Left ventricle myocardium superior (tissue), 1 donor: ENCODE data around the gene IQSEC3. TPM values are rescaled to one million over a fixed set of nuclear protein-coding genes. Genes with fewer than 3 reads are reported as not detected.
"Not testable (repeated sequence)": the region's sequence is repeated elsewhere in the genome, so short reads cannot be mapped to it uniquely, and the experiment has no call there.

Experiments used
- ATAC-seq: fragments of 200-7000 bp; cut with Tn5 transposase; one replicate; pipeline ENCODE4 v1.9.1; 2020; ENCODE audit warnings: mild to moderate bottlenecking, moderate library complexity
- DNase-seq: peaks from one replicate; pipeline ENCODE4 v3.0.0-alpha.2; 2020
- intact Hi-C: fragments of 100-400 bp; cut with micrococcal nuclease; formaldehyde crosslinking; loops from one replicate; pipeline ENCODE4 v1.11.0; 2022
- total RNA-seq: library from RNA; stranded (reverse); fragmentation: NEBNext Ultra II Directional; extraction: Animal tissue kit (Norgen Biotek cat#: 25700); gene quantifications from one replicate; pipeline ENCODE4 v1.2.1, GENCODE V29; 2021
- donor health status: DM: no; HTN: yes; CAD: no; lungs with severe emphysema.

The IQSEC3 gene
- total RNA-seq, 1 donor from 2014 or later = 1.3 TPM

DNA sequence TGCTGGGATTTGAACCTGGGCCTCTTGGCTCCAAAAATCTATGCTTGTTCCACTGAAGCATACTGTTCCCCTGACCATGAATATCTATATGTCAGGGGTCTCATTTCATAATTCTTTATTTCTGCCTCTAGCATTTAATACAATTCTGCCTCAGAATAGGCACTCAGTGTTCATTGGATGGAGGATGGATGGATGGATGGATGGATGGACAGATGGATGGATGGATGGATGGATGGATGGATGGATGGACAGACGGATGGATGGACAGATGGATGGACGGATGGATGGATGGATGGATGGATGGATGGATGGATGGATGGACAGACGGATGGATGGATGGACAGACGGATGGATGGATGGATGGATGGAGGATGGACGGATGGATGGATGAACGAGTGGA is 150.5 kb downstream of the IQSEC3 start:
- ATAC-seq, DNase-seq, intact Hi-C loops: not testable (repeated sequence)

DNA sequence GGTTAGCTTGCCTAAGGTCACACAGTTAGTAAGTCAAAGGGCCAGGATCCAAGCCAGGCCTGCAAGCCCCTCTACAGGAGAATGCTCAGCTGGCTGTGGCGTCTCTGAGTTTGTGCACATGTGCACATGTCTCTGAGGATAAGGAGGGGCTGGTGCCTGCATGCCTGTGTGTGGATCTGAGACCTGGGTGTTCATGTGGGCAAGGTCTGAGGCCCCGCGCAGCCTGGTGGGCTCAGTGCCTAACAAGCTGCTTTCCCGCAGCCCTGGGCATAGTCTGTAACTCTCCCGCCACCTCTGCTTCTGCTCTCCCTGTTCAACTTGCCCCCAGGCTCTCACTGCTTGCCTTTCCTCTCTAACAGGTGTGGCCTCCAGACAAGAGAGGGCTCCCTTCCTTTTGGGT is 151.7 kb downstream of the IQSEC3 start:
- intact Hi-C loops = no loop called here
- DNase-seq = no peak
- ATAC-seq = no peak

DNA sequence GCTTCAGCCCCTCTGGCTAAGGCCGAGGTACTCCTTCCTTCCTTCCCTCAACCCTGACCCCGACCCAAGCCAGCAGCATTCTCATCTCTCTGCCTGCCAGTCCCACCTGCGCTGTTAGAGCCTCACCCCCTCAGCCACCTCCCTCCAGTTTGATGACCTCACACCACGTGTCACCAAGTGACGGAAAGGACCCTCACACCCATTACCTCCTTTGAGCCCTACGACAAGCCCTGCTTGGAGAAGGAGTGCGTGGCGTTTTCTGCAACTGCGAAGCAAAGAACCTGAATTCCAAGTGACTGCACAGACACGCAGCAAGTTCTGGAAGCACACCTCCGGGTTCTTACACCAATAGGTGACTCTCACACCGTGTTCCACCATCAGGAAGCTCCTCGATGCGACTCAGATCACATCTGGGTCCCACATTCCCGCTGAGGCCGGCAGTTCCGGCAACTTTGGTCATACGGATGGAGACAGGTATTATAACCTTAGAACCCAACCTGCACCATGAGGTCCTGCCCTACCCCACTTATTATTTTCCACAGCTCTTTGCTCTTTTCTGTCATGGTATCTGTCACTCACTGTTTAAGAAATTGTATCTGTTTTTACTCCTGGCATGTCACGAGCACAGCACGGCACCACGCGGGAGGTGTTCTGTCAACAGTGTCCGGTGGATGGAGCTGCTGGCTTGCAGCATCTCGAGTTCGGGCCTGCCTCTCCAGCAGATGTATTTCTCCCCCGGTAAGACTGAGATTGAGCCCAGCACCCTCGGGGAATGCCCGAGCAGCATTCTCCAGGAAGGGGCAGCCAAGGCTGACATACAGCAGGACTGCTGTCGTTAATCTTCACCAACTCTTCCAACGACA is 152.4 kb downstream of the IQSEC3 start:
- intact Hi-C loops = no loop called here
- no peak for DNase-seq
- ATAC-seq = no peak

DNA sequence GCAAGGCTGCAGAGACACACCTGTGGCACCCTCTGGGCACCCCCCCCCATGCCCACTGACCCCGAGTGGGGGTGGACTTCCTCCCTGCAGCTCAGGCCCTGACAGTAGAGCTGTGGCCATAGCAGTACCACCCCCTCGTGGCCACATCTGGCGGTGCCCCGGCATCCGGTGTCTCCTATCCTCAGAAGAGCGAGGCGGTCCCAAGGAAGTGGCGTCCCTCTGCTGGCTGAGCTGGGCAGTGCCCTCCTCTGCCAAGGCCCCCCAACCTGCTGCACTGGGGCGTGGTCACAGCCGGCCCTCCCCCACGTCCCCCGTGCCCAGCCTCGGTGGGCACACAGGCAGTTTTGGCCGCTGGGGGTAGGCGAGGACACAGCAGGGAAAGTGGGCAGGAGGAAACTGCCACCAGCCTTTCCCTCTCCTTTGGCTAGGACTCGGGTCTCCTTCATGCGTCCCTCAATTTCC is 153.4 kb downstream of the IQSEC3 start:
- peak; percentile 79 for ATAC-seq
- DNase-seq = peak; percentile 75
- intact Hi-C loops = no loop called here

DNA sequence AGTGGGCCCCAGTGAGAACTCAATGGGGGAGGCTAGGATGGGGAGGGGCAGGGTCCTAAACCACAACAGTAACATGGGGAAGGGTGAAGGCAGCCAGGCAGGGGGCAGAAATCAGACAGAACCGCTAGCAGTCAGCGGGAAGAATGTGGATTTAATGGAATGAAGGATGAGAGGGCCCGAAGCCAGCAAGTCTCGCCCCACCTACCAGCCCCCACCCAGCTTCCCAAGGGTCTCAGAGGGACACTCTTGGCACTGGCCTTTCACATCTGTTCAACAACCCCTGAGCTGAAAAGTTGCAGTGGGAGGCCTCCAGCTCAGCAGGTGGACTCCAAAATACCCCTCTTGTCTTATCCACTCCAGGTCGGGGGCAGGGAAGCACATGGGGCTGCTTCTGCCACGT is 153.9 kb downstream of the IQSEC3 start:
- no peak for ATAC-seq
- intact Hi-C loops = no loop called here
- DNase-seq = no peak

DNA sequence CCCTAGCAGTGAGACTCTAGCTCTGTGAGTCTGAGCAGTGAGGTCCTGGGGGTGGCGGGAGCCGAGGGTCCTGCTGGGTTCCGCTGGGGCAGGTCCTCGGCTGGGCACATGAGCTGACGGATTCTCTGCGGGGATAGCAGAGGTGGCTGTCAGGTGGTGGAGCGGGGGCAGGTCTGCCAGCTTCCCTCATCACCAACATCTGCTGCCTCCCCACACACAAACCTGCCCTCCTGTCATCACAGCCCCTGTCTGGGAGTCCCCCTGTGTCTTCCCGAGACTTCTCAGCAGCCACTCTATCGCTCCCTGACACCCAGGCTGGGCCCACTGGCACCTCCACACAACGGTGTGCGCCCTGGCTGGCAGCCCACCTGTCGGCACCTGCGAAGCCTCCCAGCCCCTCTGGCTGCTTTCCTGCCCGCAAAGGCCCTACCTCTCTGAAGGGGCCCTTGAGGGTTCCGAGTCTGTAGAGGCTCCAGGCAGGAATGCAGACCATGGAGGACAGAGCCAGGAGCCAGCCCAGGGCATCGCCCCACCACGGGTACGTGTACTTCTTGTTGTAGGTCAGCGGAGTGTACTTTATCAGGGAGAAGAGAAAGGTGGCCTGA is 154.5 kb downstream of the IQSEC3 start:
- ATAC-seq (no peak), DNase-seq (no peak)
- intact Hi-C loops = no loop called here

DNA sequence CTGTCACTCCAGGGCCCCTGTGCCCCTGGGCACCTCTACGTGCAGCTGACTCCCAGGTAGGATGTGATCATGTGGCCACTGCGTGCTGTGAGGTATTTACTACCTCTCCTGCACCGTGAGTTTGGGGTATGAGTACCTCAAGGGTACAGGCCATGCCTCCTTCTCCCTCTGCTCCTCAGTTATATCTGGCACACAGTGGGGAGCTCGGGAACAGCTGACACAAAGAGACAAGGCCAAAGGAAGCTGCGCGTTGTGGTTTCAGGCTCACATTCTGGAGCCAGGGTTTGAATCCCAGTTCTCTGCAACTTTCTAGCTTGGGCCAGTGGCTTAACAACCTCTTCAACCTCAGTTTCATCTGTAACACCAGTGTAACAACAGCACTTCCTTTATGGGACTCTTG is 155.2 kb downstream of the IQSEC3 start:
- intact Hi-C loops = no loop called here
- no peak for ATAC-seq

DNA sequence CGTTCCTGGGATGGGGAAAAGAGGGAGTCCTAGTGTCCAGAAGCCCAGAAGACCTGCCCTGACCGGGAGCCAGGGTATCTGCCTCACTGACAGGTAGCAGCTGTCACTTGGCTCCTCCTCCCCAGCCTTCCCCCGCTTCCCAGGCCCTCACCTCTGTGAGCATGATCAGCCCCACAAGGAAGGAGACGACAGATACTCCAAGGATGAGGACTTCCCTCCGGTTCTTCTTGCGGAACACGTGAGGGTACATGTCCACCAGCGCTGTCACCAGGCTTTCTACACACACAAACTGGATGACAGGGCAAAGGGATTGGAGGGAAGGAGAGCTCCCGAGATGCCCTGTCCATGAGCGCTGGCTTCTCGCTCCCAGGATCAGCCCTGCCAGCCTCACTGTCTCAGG is 157.3 kb downstream of the IQSEC3 start:
- intact Hi-C loops = no loop called here
- ATAC-seq = no peak
- no peak for DNase-seq

More for the DNA sequence above, 155.2 kb downstream of the IQSEC3 start:
- no peak for DNase-seq

DNA sequence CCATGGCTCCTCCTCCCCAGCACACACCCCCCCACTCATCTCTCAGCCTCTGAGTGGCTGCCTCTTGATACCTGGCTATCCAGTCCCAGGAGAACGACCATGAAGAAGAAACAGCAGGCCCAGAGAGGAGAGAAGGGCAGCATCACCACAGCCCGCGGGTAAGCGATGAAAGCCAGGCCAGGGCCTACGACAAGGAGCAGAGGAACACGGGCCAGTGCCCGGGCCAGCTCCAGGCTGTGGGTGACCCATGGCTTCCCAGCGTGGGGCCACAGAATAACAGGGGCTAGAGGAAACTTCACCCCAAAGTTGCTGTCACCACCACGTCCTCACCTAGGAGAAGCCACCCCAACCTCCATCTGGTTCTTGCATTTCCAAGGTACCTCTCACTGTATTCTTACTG is 157.8 kb downstream of the IQSEC3 start:
- ATAC-seq = no peak
- DNase-seq = no peak
- intact Hi-C loops = no loop called here

DNA sequence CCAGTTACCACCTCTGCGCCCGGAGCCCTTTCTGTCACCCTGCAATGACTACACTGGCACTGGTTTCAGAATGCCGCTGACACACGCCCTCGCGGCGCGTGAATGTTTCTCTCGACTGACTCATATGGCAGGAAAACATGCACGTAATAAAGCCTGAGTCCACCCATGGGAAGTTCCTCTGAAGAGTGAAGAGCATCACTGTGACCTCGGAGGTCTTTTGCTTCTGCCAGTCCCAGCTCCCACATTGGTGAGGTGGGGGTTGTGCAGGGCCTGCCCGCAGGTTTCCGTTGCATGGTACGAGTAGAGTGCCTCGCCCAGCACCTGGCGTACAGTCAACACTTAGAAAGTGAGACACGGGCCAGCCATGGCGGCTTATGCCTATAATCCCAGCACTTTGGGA is 158.4 kb downstream of the IQSEC3 start:
- DNase-seq (no peak), ATAC-seq (no peak)
- intact Hi-C loops = no loop called here

DNA sequence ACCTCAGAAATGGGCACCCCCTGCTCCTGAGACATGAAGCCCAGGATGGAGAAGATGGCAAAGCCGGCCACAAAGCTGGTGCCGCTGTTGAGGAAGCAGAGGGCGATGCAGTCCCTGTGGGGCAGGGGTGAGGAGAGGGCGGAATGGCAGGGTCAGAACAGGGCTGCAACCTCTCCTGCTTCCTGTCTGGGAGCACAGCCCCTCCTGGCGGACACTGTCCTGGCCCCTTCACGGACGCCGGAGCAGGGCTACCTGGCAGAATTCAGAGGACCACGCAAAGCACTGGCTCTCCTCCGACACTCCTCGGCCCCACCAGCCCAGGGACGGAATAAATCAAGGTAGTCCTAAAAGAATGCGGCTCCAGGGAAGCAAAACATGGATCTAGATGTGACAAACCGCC is 159.8 kb downstream of the IQSEC3 start:
- no peak for DNase-seq
- no peak for ATAC-seq
- intact Hi-C loops = no loop called here

DNA sequence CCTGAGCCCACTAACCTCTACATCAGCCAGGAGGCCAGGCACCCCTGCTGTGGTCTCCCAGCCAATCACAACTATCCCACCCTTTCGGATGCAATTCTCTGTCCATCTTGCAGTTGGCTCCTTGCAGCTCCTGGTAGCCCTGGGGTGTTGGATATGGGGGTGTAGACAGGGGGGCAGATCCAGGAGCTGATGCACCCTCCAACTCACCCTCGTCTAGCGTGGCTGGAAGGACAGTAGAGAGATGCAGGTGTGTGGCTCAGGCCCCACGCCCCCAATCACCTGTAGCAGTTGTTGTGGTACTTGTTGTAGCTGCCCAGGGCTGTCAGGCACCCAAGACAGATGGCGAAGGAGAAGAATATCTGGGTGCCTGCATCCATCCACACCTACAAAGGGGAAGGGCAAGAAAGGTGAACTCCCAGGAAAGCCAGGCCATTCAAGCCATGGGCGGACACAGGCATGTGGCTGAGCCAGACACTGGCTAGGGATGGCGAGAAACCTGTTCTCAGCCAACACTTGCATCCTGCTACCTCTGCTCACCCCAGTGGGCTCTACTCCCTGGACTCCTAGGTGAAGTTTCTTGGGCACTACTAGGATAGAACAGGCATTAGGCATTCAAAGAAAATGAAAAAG is 160.8 kb downstream of the IQSEC3 start:
- intact Hi-C loops = no loop called here
- no peak for DNase-seq
- no peak for ATAC-seq

Other genes starting within 250 kb of the IQSEC3 start
- 1.2 TPM for gene SLC6A12, start 147.4 kb downstream of the IQSEC3 start, total RNA-seq
- 1.9 TPM for gene SLC6A13, start 196.1 kb downstream of the IQSEC3 start, total RNA-seq